NT2/D1 (cell line): ENCODE results near the gene DZIP1.

Source experiments
- DNase-seq: peaks from one replicate; pipeline ENCODE4 v3.0.0-alpha.2; 2011; ENCODE audit warnings: low read depth, low spot score
- H3K27me3 ChIP-seq: 2 replicates; pipeline ENCODE4 v1.6.0; 2011; ENCODE audit warnings: mild to moderate bottlenecking; ENCODE audit not compliant: insufficient read length, insufficient read depth
- H3K36me3 ChIP-seq: 2 replicates; pipeline ENCODE4 v1.6.1; 2011; ENCODE audit warnings: mild to moderate bottlenecking, low read length, mixed read lengths; ENCODE audit not compliant: insufficient read depth, insufficient read length
- H3K4me1 ChIP-seq: 2 replicates; pipeline ENCODE4 v1.5.1; 2011; ENCODE audit not compliant: insufficient read depth, insufficient read length
- H3K4me3 ChIP-seq: 2 replicates; pipeline ENCODE4 v1.5.1; 2011; ENCODE audit warnings: low read depth; ENCODE audit not compliant: insufficient read length
- H3K9ac ChIP-seq: 2 replicates; pipeline ENCODE4 v1.6.0; 2011; ENCODE audit warnings: low read depth; ENCODE audit not compliant: insufficient read length
- H3K9me3 ChIP-seq: 2 replicates; pipeline ENCODE4 v1.5.1; 2011; ENCODE audit warnings: mild to moderate bottlenecking, low read length; ENCODE audit not compliant: insufficient read depth
- SUZ12 ChIP-seq: IDR thresholded peaks from 2 replicates; pipeline ENCODE4 v1.6.1; 2011; ENCODE audit not compliant: insufficient read length, insufficient read depth; ENCODE audit errors: extremely low read depth
- YY1 ChIP-seq: IDR thresholded peaks from 2 replicates; pipeline ENCODE4 v1.6.1; 2011; ENCODE audit not compliant: insufficient read length, insufficient read depth
- ZNF274 ChIP-seq: IDR thresholded peaks from 2 replicates; pipeline ENCODE4 v1.6.1; 2011; ENCODE audit warnings: mild to moderate bottlenecking, low read depth, low read length

DZIP1 gene

GRCh38 chr13:95614641-95615245 lies 29.8 kb downstream of the DZIP1 start:
- H3K4me1 ChIP-seq = no peaks in the 10 kb centered on the region
- H3K4me3 ChIP-seq = no peak overlapping the region
- H3K9ac ChIP-seq = no peak overlapping the region
- peaks cover 90% of the 10 kb centered on the region for H3K36me3 ChIP-seq
- no peaks in the 10 kb centered on the region for H3K27me3 ChIP-seq
- no peak for TF ChIP-seq ZNF274
- TF ChIP-seq SUZ12 = no peak
- no peak for TF ChIP-seq YY1
- no peak for DNase-seq
- H3K9me3 ChIP-seq = no peaks in the 10 kb centered on the region

GRCh38 chr13:95608640-95609323 lies 35.7 kb downstream of the DZIP1 start:
- no peaks in the 10 kb centered on the region for H3K27me3 ChIP-seq
- H3K9ac ChIP-seq = no peak overlapping the region
- no peak overlapping the region for H3K4me3 ChIP-seq
- peaks cover 87% of the 10 kb centered on the region for H3K36me3 ChIP-seq
- no peak for DNase-seq
- no peak for TF ChIP-seq SUZ12
- TF ChIP-seq ZNF274 = no peak
- no peak for TF ChIP-seq YY1
- H3K9me3 ChIP-seq = no peaks in the 10 kb centered on the region
- H3K4me1 ChIP-seq = no peaks in the 10 kb centered on the region

GRCh38 chr13:95607366-95607765 lies 37.1 kb downstream of the DZIP1 start:
- Histone ChIP-seq H3K4me3 (no peak overlapping the region), H3K36me3 (peaks cover 86% of the 10 kb centered on the region), H3K4me1 (no peaks in the 10 kb centered on the region), H3K27me3 (no peaks in the 10 kb centered on the region), H3K9me3 (no peaks in the 10 kb centered on the region), H3K9ac (no peak overlapping the region)
- no peak for DNase-seq
- no peak for TF ChIP-seq YY1

GRCh38 chr13:95605448-95606125 lies 38.9 kb downstream of the DZIP1 start:
- no peaks in the 10 kb centered on the region for H3K9me3 ChIP-seq
- DNase-seq = no peak
- H3K9ac ChIP-seq = no peak overlapping the region
- H3K4me1 ChIP-seq = no peaks in the 10 kb centered on the region
- H3K27me3 ChIP-seq = no peaks in the 10 kb centered on the region
- no peak for TF ChIP-seq YY1
- peaks cover 87% of the 10 kb centered on the region for H3K36me3 ChIP-seq
- no peak overlapping the region for H3K4me3 ChIP-seq

GRCh38 chr13:95604556-95604915 lies 40.0 kb downstream of the DZIP1 start:
- no peak for DNase-seq
- TF ChIP-seq ZNF274 = no peak
- TF ChIP-seq YY1 = no peak
- TF ChIP-seq SUZ12 = no peak
- H3K36me3 ChIP-seq = peaks cover 88% of the 10 kb centered on the region

GRCh38 chr13:95603887-95604555 lies 40.5 kb downstream of the DZIP1 start:
- H3K4me3 ChIP-seq = no peak overlapping the region
- H3K27me3 ChIP-seq = no peaks in the 10 kb centered on the region
- peaks cover 88% of the 10 kb centered on the region for H3K36me3 ChIP-seq
- H3K9me3 ChIP-seq = no peaks in the 10 kb centered on the region
- TF ChIP-seq SUZ12 (no peak), YY1 (no peak), ZNF274 (no peak)
- no peak for DNase-seq
- no peaks in the 10 kb centered on the region for H3K4me1 ChIP-seq
- no peak overlapping the region for H3K9ac ChIP-seq

More at GRCh38 chr13:95604556-95604915, 40.0 kb downstream of the DZIP1 start:
- Histone ChIP-seq H3K9me3 (no peaks in the 10 kb centered on the region), H3K9ac (no peak overlapping the region), H3K27me3 (no peaks in the 10 kb centered on the region), H3K4me1 (no peaks in the 10 kb centered on the region), H3K4me3 (no peak overlapping the region)

- H3K9me3 ChIP-seq = no peaks in the 10 kb centered on the region
- H3K4me1 ChIP-seq = no peaks in the 10 kb centered on the region
- no peak overlapping the region for H3K9ac ChIP-seq
- H3K27me3 ChIP-seq = no peaks in the 10 kb centered on the region
- TF ChIP-seq YY1 (no peak), ZNF274 (no peak), SUZ12 (no peak)
- no peak for DNase-seq
- H3K36me3 ChIP-seq = peaks cover 86% of the 10 kb centered on the region
- no peak overlapping the region for H3K4me3 ChIP-seq
Measured at GRCh38 chr13:95601906-95602305, 42.6 kb downstream of the DZIP1 start.
